HS-5 (cell line): ENCODE results near the gene KNSTRN.

Experiments used
- DNase-seq: peaks from one replicate; pipeline ENCODE4 v3.0.0-alpha.2; 2012; ENCODE audit warnings: low read depth

The KNSTRN gene

GRCh38 chr15:40399370-40399769, 16.8 kb downstream of the KNSTRN start:
- DNase-seq = no peak

- DNase-seq = peak; percentile 75
Observed at GRCh38 chr15:40405501-40406381, 23.2 kb downstream of the KNSTRN start, which contains the start of gene IVD. IVD (plus strand) TSS chr15:40405795; CDS start chr15:40405828, 33 bp downstream.

DNA sequence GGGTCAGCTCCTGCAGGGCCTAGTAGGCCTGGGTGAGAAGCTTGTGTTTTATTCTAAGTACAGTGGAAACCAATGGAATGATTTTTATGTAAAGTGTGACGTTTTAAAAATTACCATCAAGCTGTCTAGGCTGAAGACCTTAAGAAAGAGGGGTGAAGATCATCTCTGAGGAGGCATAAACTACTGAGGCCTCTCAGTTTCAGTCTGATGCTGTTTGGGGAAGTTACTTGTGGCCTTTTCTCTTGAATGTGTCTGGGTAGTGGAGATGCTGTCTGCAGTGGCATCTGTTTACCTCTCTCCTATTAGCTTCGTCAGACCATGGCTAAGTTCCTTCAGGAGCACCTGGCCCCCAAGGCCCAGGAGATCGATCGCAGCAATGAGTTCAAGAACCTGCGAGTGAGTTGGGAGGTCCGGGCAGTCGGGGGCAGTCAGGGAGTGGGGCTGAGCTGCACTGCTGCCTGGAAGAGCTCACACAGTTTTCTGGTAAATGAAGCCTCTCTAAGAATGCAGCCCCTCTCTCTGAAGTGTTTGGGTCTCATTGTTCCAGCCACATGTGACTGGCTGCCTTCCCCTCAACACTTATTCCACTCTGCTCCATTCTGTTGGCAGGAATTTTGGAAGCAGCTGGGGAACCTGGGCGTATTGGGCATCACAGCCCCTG, 24.9 kb downstream of the KNSTRN start:
- DNase-seq = no peak

DNA sequence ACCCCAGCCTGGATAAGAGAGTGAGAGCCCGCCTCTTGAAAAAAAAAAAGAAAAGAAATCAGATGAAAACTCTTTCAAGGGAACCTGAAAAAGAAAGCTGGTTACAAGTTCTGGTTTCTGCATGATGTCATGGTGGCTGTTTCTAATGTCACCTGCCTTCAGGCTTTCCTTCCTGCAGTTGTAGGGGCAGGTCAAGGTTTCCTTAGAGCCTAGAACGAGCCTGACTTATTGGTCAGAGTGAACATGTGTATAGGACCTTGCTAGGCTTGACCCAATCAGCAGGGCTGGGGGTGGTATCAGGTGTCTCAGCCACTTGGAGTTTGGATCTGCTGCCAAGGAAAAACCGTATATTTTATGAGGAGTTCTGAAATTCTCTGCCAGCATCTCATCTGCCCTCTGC, 26.8 kb downstream of the KNSTRN start:
- no peak for DNase-seq

- DNase-seq = no peak
Observed at GRCh38 chr15:40410476-40410875, 28.0 kb downstream of the KNSTRN start.

DNA sequence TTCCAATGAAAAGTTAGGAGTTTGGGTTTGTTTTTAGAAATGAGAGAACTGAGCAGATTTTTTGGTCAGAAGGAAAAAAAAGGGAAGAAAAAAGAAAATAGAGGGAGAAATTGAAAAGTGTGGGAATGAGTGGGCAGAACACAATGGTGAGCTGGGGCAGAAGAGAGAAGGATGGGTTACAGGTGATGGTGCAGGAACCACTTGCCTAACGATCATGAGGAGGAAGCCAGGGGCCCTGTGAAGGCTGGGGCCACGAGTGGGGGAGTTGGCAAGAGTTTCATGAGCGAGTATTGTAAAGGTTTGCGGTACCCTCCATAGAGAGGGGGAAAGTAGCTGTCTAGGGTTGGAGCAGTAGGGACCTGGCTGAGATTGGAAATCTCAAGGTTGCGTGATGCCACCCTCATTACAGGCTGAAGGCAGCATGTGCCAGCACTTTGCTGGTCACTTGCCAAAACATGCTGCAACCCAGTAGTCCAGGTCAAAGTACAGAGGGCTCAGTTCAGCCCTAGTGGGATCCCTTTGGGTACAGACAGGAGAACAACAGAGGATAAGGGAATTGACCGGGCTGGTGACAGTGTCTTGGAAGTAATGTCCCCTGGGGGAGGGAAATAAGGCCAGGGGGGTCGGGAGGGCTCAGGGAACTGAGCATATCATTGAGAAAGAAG, 29.7 kb downstream of the KNSTRN start:
- no peak for DNase-seq

- no peak for DNase-seq
Observed at GRCh38 chr15:40413036-40413435, 30.5 kb downstream of the KNSTRN start.

DNA sequence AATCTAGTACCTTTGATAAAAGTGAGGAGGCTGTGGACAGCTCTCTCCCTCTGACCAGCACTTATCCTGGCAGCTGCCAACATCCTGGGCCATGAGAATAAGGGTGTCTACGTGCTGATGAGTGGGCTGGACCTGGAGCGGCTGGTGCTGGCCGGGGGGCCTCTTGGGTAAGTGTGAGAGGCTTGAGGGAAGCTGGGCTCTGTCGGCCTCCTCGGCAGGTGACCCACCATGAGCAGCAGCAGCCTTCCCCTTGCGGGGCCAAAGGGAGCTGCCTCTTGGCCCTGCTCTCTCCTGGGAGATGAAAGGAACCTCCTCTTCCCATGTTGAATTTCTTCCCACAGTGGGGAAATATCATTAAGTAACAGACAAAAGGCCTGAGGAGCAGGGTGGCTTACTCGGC, 32.3 kb downstream of the KNSTRN start:
- DNase-seq = no peak

- DNase-seq = no peak
Observed at GRCh38 chr15:40415226-40415625, 32.7 kb downstream of the KNSTRN start.

- DNase-seq = no peak
Observed at GRCh38 chr15:40416056-40416455, 33.5 kb downstream of the KNSTRN start.

GRCh38 chr15:40418126-40418525, 35.6 kb downstream of the KNSTRN start:
- no peak for DNase-seq

DNA sequence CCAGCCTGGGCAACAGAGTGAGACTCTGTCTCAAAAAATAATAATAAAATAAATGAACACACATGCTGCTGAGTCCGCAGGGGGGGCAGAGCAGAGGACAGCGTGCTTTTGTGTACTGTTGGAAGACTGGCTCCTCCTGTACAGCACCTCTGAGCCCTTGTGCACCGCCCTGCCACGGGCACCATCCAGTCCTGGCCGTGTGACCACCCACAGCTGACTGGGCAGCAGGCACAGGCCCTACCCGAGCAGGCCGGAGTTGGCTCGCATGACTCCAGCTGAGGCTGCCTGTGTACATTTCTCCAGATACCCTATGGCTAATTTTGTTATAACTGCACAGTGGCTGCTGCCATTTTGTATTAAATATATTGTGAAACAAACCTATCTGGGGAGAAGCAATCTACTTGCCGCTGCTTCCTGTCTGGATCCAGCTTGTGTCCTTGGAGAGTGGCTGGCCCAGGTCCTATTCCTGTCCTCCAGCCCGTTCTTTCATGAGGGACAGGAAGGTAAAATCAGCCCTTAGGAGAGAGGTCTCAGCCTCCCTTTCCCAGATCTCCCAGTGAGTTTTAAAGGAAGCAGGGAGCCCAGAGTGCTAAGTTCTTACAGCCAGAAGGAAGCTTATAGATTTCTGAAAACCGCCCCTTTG, 37.7 kb downstream of the KNSTRN start:
- DNase-seq = no peak

DNA sequence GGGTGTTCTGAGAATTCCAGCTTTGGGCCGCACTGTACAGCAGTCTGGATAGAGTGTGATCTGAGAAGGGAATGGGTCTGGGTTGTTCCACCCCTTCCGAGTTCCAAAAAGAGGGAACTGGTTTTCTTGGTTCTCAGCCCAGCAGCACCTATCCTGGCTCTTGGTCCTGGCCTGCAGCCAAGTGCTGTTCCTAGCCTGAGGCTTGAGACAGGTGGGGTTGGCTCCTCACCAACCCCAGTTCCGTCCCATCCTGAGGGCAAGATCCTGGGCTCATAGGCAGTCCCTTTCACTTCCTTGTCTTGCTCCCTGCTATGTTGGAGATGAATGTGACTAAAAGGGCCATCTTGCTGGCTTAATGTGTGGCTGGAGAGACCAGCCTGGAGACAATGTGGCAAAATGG, 38.3 kb downstream of the KNSTRN start:
- DNase-seq = no peak

DNA sequence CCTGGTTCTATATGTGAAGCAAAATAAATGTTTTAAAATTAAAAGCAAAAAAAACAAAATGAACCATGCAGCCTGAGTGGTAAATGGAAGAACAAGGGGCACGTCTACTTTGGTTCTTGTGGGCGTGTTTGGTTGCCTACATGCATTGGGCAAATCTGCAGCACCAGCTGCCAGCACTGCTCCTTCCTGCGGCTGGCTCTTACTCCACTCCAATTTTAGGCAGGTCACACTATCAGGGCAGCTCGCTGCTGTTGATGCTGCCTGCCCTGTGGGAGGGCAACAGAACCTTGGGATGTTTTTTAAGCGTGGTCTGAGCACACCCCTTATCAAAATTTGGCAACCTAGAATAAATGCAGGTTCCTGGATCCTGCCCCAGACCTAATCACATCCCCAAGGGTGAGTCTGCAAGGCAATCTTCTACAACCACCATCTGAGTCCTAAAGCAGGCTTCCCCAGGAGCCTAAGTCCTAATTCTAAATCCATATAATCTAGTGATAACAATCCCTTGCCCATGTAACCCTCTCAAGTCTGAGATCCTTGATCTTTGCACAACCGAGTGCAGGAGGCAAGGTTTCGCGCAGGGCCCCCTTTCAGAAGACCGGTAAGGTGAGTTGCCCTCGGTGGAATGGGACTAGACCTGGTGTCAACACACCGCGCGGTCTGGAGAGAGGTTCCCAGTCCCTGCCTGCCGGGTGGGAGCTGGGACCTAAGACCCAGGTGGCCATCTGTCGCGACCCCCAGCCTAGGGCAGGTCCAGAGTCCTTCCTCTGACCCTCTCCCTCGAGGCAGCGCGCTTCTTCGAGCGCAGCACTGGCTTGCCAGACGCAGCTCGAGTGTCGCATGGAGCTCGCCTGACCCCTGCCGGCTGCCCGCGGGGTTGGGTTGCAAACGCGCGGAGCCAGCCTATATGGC, 39.0 kb downstream of the KNSTRN start:
- DNase-seq = no peak

GRCh38 chr15:40424483-40425115, 42.1 kb downstream of the KNSTRN start:
- no peak for DNase-seq

DNA sequence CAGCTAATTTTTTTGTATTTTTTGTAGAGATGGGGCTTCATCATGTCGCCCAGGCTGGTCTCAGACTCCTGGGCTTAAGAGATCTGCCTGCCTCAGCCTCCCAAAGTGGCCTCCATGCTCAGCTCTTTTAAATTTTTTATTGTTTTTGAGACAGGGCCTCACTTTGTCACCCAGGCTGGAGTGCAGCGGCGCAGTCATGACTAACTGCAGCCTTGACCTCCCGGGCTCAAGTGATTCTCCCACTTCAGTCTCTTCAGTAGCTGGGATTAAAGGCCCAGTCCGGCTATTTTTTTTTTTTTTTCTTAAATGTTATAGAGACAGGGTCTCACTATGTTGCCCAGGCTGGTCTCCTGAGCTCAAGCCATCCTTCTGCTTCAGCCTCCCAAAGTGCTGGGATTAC, 43.2 kb downstream of the KNSTRN start:
- no peak for DNase-seq

- DNase-seq = no peak
Observed at GRCh38 chr15:40427188-40427587, 44.7 kb downstream of the KNSTRN start.

DNA sequence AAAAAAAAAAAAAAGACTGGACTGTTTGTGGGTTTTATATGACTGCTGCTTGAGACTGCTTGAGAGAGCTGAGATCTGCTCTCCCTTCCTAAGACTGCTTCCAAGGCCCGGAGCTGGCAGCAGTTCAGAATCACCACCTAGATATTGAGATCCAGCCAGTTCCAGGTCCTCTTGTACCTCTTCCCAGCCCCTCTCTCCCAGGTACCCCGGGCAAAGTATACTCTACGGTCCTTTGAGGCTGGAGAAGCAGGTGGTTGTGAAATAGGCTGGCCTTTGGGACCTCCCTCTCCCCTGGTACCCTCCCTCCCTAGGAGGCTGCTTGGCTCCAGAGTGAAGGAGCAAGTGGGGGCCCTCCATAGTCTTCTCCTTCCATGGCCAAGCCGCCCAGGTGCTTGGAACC, 45.7 kb downstream of the KNSTRN start:
- no peak for DNase-seq

DNA sequence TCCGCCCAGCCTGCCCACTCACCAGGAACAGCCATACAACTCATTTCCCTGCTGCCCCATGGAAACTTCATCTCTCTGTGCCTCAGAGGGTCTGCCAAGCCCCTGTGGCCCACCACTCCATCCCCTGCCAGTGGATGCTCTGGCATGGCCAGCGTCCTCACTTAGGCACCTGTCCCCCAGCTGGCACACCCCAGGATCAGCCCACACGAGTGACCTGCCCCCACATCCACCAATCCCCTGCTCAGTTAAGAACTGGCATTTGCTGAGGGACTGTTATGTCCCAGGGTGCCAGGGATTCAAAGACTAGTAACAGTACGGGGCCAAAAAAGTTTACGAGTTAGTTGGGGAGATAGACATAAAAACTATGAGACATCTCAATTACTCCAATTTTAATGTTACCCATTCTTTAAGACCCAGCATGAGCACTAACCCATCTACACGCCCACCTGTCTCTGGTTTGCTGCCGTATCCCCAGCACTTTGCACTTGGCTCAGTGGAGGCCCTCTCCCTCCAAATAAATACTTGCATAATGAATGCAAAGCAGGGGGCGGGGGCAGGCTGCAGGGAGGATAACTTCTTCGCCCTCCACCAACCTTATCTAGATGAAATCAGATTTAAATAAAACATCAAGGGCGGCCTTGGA, 46.7 kb downstream of the KNSTRN start:
- DNase-seq = no peak

GRCh38 chr15:40430271-40430805, 47.8 kb downstream of the KNSTRN start:
- peak; percentile 49 for DNase-seq
